Sigmoid colon (tissue), 4 donors: ENCODE measurements around the gene MAST4.

Experiments used
- CTCF ChIP-seq, 4 experiments: fragments of 450-650 bp in 3 of 4; fragments of 200-600 bp in 1 of 4; IDR thresholded peaks; one replicate each; pipeline ENCODE4 v1.5.1; 2016 to 2019; ENCODE audit warnings: antibody characterized with exemption in 4 of 4, mild to moderate bottlenecking in 3 of 4, moderate library complexity in 2 of 4
- EP300 ChIP-seq, 4 donors: sonication (generic); formaldehyde crosslinking; IDR thresholded peaks; one replicate each; pipeline ENCODE4 v1.6.1; 2017; ENCODE audit warnings: antibody characterized with exemption in 4 of 4
- POLR2A ChIP-seq, 2 donors: fragments of 450-650 bp; IDR thresholded peaks; one replicate each; pipeline ENCODE4 v1.6.1; 2016; ENCODE audit warnings: antibody characterized with exemption in 2 of 2, mild to moderate bottlenecking in 2 of 2, moderate library complexity in 2 of 2

GRCh38 chr5:67168069-67168468 is 571.9 kb downstream of the MAST4 start:
- no peak for TF ChIP-seq CTCF (IDR thresholded peaks at IDR 0.05)
- TF ChIP-seq EP300 (IDR thresholded peaks at IDR 0.05): no peak
- no peak for TF ChIP-seq POLR2A (IDR thresholded peaks at IDR 0.05)
